Measurements from ENCODE around the gene KLK4. TPM values are rescaled to one million over a fixed set of nuclear protein-coding genes. Genes with fewer than 3 reads are reported as not detected.

KLK4 gene, protein sequence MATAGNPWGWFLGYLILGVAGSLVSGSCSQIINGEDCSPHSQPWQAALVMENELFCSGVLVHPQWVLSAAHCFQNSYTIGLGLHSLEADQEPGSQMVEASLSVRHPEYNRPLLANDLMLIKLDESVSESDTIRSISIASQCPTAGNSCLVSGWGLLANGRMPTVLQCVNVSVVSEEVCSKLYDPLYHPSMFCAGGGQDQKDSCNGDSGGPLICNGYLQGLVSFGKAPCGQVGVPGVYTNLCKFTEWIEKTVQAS
- total RNA-seq = 0.21 TPM

DNA sequence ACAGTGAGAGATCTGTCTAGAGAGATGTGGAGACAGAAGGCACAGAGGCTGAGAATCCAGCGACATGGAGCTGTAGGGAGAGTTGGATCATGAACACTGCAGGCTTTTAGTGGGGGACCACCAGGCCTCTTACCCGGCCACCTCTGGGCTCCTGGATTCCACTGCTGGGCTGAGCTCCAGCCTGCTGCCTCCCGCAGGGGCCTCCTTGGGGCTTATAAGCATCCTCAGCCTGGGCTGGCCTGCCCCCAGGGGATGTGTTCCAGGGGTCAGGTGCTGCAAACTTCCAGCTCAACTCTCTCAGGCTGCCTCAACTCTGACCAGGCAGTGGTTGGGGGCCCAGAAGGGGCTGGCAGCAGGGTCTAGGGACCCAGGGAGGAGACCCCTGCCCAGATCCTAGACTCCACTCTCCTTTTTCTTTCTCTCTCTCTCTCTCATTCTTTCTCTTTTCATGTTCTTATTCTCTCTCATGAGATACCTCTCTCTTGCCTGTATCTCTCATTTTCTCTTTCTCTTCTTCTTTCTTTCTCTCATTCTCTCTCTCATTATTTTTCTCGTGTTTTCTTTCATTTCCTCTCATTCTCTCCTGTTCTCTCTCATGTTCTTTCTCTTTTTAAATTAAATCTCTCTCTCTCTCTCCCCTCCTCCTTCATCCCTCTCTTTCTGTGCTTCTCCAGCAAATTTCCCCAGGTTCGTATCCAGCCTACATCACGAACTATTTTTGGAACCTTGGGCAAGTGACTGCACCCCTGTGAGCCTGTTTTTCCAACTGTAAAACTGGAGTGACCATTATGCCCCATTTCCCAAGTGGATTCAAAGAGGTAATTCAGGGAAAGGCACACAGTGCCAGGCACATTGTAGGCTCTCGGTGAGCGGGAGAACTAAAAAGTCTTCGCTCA, at the start of gene KLK4:
Gene KLK4, minus strand, starts transcription at position 190 of the 896 bp plus-strand sequence. CDS start 657 bp downstream, outside the sequence.
- Histone ChIP-seq H3K9me3 (ENCODE audit: low read depth, low read length) (no peaks in the 10 kb centered on the region), H3K4me1 (ENCODE audit: insufficient read depth, low read length) (no peaks in the 10 kb centered on the region), H3K4me3 (ENCODE audit: low read length) (no peak within 1 kb of the TSS), H3K27me3 (ENCODE audit: insufficient read depth, low read length) (peaks cover 43% of the 10 kb centered on the region)

DNA sequence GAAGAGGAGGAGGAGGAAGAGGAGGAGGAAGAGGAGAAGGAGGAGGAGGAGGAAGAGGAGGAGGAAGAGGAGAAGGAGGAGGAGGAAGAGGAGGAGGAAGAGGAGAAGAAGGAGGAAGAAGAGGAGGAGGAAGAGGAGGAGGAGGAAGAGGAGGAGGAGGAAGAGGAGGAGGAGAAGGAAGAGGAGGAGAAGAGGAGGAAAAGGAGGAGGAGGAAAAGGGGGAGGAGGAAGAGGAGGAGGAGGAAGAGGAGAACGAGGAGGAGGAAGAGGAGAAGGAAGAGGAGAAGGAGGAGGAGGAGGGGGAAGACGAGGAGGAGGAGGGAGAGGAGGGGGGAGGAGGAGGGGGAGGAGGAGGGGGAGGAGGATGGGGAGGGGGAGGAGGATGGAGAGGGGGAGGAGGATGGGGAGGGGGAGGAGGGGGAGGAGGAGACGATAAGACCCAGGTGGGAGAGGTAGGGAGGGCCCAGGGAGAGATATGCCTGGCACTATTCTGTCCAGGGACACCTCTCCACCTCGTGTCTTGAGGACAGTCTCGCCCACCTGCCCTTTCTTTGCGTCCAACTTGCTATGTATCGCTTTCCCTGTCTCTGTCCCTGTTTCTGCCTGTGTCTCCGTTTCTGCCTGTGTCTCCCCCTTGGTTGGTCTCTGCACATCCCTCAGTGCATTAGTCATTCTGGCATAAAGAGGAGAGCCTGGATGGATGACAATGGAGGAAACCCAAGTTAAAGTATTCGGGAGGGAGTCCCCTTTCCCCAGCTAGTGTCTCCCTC, 48.7 kb upstream of the KLK4 start:
- Histone ChIP-seq H3K4me1 (ENCODE audit: insufficient read depth, low read length) (no peaks in the 10 kb centered on the region), H3K9me3 (ENCODE audit: low read depth, low read length) (no peaks in the 10 kb centered on the region), H3K27me3 (ENCODE audit: insufficient read depth, low read length) (no peaks in the 10 kb centered on the region), H3K4me3 (ENCODE audit: low read length) (no peak overlapping the region)

DNA sequence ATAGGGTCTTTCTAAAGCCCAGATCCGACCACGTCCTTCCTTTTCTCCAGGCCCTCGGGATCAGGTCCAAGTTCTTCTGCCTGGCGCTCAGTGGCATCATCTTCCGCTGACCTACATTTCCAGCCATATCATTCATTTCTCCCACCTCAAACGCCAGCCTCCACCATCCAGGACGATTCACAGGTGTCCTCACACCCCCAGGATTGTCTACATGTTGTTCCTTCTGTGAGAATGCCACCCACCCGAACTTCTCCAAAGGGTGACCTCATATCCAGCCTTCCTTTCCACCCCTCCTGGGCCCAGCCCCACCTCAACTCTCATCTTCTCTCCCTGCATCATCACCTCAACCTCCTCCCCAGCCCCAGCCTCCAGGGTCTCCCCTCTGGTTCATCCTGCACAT, 46.4 kb upstream of the KLK4 start:
- Histone ChIP-seq H3K9me3 (ENCODE audit: low read depth, low read length) (no peaks in the 10 kb centered on the region), H3K27me3 (ENCODE audit: insufficient read depth, low read length) (no peaks in the 10 kb centered on the region), H3K4me3 (ENCODE audit: low read length) (no peak overlapping the region), H3K4me1 (ENCODE audit: insufficient read depth, low read length) (no peaks in the 10 kb centered on the region)

DNA sequence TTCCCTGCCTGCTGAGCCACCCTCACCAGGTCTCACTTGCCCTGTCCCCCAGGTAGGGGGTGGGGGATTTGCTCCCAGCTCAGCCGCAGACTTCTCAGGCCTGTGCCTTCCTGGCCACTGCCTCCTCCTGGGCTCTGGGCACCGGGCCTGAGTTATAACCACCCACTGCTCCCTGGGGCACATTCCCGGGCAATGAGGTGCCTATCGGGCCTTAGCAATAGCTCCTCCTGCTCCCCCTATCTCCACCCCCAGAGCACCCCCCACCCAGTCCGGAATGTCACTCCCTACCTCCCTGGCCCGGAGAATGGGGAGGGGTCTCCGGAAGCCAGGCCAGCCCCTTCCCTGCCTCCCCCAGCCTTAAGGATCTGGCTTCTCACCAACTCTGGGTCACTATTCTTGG, 41.7 kb upstream of the KLK4 start, which contains the start of gene KLK5:
Gene KLK5, minus strand, starts transcription at position 129 of the 400 bp plus-strand sequence. CDS start 381 bp downstream, outside the sequence.
- Histone ChIP-seq H3K9me3 (ENCODE audit: low read depth, low read length) (no peaks in the 10 kb centered on the region), H3K4me3 (ENCODE audit: low read length) (no peak within 1 kb of the TSS), H3K27me3 (ENCODE audit: insufficient read depth, low read length) (no peaks in the 10 kb centered on the region), H3K4me1 (ENCODE audit: insufficient read depth, low read length) (no peaks in the 10 kb centered on the region)

DNA sequence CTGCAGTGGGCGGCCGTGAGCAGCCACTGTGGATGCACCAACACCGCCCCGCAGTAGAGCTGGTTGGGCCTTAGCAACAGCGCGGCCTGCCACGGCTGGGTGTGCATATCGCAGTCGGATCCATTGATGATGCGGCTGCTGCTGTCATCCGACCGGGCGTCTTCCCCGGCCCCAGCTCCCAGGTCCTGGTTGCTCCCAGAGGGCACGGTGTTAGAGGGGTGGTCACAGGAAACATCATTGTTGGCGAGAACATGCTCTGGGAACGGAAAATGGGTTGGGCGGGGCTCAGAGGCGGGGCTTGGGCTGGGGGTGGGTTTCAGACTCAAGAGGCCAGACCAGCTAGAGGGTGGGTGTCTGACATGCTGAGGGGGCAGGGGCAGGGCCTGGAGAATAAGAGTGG, 38.7 kb upstream of the KLK4 start:
- H3K27me3 ChIP-seq (ENCODE audit: insufficient read depth, low read length) = no peaks in the 10 kb centered on the region
- H3K4me3 ChIP-seq (ENCODE audit: low read length) = no peak overlapping the region
- no peaks in the 10 kb centered on the region for H3K9me3 ChIP-seq (ENCODE audit: low read depth, low read length)
- H3K4me1 ChIP-seq (ENCODE audit: insufficient read depth, low read length) = no peaks in the 10 kb centered on the region

DNA sequence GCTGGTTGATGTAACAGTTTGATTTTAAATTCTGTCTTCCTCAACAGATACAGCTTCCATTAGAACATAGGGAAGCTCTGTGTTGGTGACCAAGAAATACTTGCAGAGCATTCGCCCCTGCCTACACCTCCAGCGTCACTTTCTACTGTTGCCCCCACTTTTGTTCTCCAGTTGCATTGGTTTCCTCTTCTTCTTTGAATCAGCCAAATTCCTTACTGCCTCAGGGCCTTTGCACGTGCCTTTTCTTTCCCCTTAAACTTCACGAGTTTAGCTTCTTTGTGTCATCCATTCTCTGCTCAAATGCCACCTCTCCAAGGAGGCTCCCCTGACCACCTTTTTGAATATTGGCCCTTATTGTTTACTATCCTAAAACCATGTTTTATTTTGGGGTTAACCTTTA, 35.9 kb upstream of the KLK4 start:
- Histone ChIP-seq H3K4me1 (ENCODE audit: insufficient read depth, low read length) (no peaks in the 10 kb centered on the region), H3K27me3 (ENCODE audit: insufficient read depth, low read length) (no peaks in the 10 kb centered on the region), H3K9me3 (ENCODE audit: low read depth, low read length) (no peaks in the 10 kb centered on the region), H3K4me3 (ENCODE audit: low read length) (no peak overlapping the region)

DNA sequence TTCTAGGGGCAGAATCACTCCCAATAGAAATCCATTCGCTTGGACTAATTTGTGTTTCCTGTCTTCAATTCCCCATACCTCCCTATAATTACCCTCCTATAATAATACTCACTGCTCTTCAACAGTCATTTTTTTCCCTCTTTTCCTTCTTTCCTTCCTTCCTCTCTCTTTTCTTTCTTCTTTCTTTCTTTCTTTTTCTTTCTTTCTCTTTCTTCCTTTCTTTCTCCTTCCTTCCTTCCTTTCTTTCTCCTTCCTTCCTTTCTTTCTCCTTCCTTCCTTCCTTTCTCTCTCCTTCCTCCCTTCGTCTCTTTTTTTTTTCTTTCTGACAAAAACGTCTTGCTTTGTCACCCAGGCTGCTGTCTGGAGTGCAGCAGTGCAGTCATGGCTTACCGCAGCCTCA, 33.6 kb upstream of the KLK4 start:
- Histone ChIP-seq H3K9me3 (ENCODE audit: low read depth, low read length) (no peaks in the 10 kb centered on the region), H3K4me1 (ENCODE audit: insufficient read depth, low read length) (no peaks in the 10 kb centered on the region), H3K27me3 (ENCODE audit: insufficient read depth, low read length) (no peaks in the 10 kb centered on the region), H3K4me3 (ENCODE audit: low read length) (no peak overlapping the region)

DNA sequence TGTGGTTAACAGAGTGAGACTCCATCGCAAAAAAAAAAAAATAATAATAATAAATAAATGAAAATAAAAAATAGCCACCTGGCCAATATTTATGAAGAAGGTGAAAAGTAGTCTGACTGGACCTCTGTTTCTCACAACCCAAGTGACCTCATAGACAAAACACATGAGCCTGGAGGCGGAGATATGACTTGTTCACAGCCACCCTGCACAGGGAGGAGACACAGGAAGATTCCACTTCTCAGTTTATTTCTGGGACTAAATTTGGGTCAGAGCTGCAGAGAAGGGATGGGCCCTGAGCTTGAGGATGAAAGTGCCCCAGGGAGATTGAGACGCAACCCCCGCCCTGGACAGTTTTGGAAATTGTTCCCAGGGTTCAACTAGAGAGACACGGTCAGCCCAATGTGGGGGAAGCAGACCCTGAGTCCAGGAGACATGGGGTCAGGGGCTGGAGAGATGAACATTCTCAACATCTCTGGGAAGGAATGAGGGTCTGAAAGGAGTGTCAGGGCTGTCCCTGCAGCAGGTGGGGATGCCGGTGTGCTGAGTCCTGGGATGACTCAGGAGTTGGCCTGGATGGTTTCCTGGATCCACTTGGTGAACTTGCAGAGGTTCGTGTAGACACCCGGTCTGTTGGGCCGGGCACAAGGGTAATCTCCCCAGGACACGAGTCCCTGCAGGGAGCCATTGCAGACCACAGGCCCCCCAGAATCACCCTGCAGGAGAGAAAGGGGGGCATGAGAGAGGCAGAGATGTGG, 32.1 kb upstream of the KLK4 start:
- Histone ChIP-seq H3K4me1 (ENCODE audit: insufficient read depth, low read length) (no peaks in the 10 kb centered on the region), H3K4me3 (ENCODE audit: low read length) (no peak overlapping the region), H3K27me3 (ENCODE audit: insufficient read depth, low read length) (no peaks in the 10 kb centered on the region), H3K9me3 (ENCODE audit: low read depth, low read length) (no peaks in the 10 kb centered on the region)

DNA sequence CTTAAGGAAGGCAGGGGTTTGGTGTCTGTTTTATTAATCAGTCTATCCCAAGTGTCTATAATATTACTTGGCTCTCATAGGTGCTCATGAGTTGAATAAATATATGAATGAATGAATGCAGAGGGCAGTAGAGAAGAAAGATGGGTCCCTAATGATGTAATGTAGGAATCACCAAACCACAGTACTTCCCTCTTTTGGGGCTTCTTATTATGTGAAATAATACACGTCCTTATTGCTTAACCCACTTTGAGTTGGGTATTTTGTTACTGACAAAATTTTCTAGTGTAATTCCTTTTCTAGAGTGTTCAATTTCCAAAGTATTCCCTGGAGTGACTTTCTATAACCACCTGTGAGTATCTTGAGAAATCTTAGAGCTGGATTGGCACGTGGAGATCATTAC, 28.4 kb upstream of the KLK4 start:
- Histone ChIP-seq H3K4me3 (ENCODE audit: low read length) (no peak overlapping the region), H3K9me3 (ENCODE audit: low read depth, low read length) (no peaks in the 10 kb centered on the region), H3K27me3 (ENCODE audit: insufficient read depth, low read length) (no peaks in the 10 kb centered on the region), H3K4me1 (ENCODE audit: insufficient read depth, low read length) (no peaks in the 10 kb centered on the region)

DNA sequence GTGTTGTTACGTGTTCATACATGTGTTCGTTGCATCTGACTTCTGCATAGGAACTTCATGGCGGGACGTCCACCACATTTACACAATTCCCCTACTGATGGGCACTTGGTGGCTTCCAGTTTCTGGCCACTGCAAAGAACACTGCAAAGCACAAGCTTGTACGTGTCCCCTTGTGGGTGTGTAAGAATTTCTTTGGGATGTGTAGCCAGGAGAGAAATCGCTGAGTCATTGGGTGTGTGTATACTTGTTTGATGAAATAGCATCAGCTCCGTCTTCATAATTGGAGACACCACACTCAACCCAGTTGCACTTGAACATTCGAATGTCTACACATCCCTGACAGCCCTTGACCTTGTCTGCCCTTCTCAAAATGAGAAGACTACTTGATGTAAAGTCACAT, 22.4 kb upstream of the KLK4 start:
- Histone ChIP-seq H3K4me1 (ENCODE audit: insufficient read depth, low read length) (no peaks in the 10 kb centered on the region), H3K9me3 (ENCODE audit: low read depth, low read length) (no peaks in the 10 kb centered on the region), H3K4me3 (ENCODE audit: low read length) (no peak overlapping the region), H3K27me3 (ENCODE audit: insufficient read depth, low read length) (peaks cover 4% of the 10 kb centered on the region)

DNA sequence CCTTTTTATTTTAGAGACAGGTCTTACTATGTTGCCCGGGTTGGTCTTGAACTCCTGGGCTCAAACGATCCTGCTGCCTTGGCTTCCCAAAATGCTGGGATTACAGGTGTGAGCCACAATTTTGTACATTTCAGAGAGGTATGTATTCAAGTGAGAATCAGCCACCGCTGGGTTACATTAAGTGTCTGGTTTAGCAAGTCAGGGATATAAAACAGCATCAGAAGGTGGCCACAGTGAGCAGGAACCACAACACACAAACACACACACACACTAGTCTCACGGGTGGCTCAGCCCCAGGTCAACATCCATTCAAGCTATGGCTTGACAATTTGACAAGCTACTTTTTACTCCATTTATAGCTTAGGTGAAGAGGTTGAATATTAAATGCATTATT, 21.5 kb upstream of the KLK4 start:
- H3K27me3 ChIP-seq (ENCODE audit: insufficient read depth, low read length) = peaks cover 4% of the 10 kb centered on the region
- no peaks in the 10 kb centered on the region for H3K4me1 ChIP-seq (ENCODE audit: insufficient read depth, low read length)
- no peaks in the 10 kb centered on the region for H3K9me3 ChIP-seq (ENCODE audit: low read depth, low read length)
- no peak overlapping the region for H3K4me3 ChIP-seq (ENCODE audit: low read length)

DNA sequence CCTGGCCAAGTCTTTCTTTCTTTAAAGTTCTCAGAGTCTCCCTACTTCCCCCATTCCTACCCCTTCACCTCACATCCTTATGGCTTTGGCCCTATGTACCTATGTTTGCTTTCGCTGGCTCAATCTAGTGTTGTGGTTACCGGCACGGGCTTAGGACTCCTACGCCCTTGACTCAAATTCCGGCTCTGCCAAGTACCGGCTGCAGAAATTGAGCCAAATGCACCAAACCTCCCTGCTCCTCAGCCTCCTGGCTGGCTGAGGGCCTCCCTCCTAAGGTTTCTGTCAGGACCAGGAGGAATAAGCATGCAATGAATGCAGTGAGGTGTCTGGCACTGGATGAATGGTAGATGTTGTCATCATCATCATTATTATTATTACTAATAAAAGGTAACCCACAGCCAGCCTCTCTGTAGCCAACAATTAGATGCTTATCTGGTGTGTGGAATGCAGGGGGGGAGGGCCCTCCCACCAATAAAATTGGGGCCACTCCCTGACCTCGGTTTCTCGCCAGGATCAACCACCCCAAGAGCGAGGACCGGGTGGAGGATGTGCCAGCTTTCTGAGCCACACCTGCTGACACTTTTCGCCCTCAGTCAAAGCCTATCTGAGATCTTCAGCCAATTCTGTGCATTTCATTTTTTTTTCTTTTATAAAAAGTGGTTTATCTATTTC, 21.0 kb upstream of the KLK4 start:
- H3K4me1 ChIP-seq (ENCODE audit: insufficient read depth, low read length) = no peaks in the 10 kb centered on the region
- H3K4me3 ChIP-seq (ENCODE audit: low read length) = no peak overlapping the region
- H3K27me3 ChIP-seq (ENCODE audit: insufficient read depth, low read length) = peaks cover 4% of the 10 kb centered on the region
- H3K9me3 ChIP-seq (ENCODE audit: low read depth, low read length) = no peaks in the 10 kb centered on the region

DNA sequence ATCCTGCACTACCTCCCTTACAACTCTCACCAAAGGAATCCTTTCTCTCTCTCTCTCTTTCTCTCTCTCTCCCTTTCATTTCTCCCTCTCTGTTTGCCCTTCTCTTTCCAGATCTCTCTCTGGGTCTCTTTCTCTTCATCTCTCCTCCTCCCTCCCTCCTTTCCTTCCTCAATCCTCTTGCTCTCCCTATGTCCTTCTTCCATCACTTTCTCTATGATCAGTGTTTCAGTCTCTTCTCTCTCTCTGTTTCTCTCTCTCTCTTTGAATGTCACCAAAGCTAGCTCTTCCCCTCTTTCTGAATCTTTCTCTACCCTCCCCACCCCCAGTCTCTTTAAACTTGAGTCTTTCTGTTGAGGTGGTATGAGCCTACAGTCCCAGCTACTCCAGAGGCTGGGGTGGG, 19.8 kb upstream of the KLK4 start:
- H3K4me1 ChIP-seq (ENCODE audit: insufficient read depth, low read length) = no peaks in the 10 kb centered on the region

DNA sequence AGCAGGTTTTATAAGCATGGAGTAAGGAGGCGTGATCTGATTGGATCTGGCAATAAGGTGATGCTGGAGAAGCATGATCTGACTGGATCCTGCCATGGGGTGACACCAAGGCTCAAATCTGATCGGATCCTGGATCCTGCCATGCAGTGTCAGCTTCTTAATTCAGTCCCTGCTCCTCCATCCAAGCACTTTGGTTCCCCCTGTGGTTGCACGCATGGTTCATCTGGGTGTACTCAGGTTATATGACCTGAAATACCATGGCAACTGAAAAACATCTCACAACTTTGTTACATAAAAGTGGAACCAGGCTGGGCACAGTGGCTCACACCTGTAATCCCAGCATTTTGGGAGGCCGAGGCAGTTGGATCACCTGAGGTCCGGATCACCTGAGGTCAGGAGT, 17.6 kb upstream of the KLK4 start:
- no peaks in the 10 kb centered on the region for H3K4me1 ChIP-seq (ENCODE audit: insufficient read depth, low read length)
- no peak overlapping the region for H3K4me3 ChIP-seq (ENCODE audit: low read length)
- no peaks in the 10 kb centered on the region for H3K9me3 ChIP-seq (ENCODE audit: low read depth, low read length)
- peaks cover 4% of the 10 kb centered on the region for H3K27me3 ChIP-seq (ENCODE audit: insufficient read depth, low read length)

More for the DNA sequence above, 19.8 kb upstream of the KLK4 start:
- H3K27me3 ChIP-seq (ENCODE audit: insufficient read depth, low read length) = peaks cover 4% of the 10 kb centered on the region
- H3K9me3 ChIP-seq (ENCODE audit: low read depth, low read length) = no peaks in the 10 kb centered on the region
- H3K4me3 ChIP-seq (ENCODE audit: low read length) = no peak overlapping the region
